HUES64 (cell line): Measurements from ENCODE around the gene HIBADH.
A peak's percentile ranks its signal among the peaks of the same experiment; 100 is the strongest.

ENCODE experiments used
- H3K27ac ChIP-seq: 2 replicates; pipeline ENCODE4 v1.7.0; 2013; ENCODE audit warnings: low read depth, low read length, inconsistent platforms
- H3K27me3 ChIP-seq: 2 replicates; pipeline ENCODE4 v1.6.1; 2013; ENCODE audit warnings: mild to moderate bottlenecking, low read length; ENCODE audit not compliant: insufficient read depth
- H3K36me3 ChIP-seq: 2 replicates; pipeline ENCODE4 v1.6.1; 2013; ENCODE audit warnings: mild to moderate bottlenecking, low read length; ENCODE audit not compliant: insufficient read depth
- H3K4me1 ChIP-seq: 2 replicates; pipeline ENCODE4 v1.6.1; 2013; ENCODE audit warnings: mild to moderate bottlenecking, low read length, moderate library complexity; ENCODE audit not compliant: insufficient read depth
- H3K4me3 ChIP-seq: 2 replicates; pipeline ENCODE4 v1.5.1; 2013; ENCODE audit warnings: mild to moderate bottlenecking, low read length, moderate library complexity
- H3K9ac ChIP-seq: 2 replicates; pipeline ENCODE4 v1.6.1; 2013; ENCODE audit warnings: mild to moderate bottlenecking, low read depth, low read length
- H3K9me3 ChIP-seq: 2 replicates; pipeline ENCODE4 v1.6.1; 2013; ENCODE audit warnings: low read depth, low read length; ENCODE audit not compliant: insufficient read depth
- WGBS: fragments of 150-250, 120-280 bp; methylation state at CpG from one replicate; pipeline ENCODE4 v1.1.7; 2013; ENCODE audit warnings: missing lambda C conversion rate; 5-methylcytosine and 5-hydroxymethylcytosine counted together

Gene HIBADH

GRCh38 chr7:27614095-27614494, 48.6 kb downstream of the HIBADH start:
- Histone ChIP-seq H3K9me3 (no peaks in the 10 kb centered on the region), H3K27me3 (no peaks in the 10 kb centered on the region), H3K36me3 (peaks cover 3% of the 10 kb centered on the region; the same call in 1 of the 2 replicates), H3K4me1 (peaks cover 3% of the 10 kb centered on the region; the same call in 1 of the 2 replicates), H3K27ac (no peak overlapping the region), H3K4me3 (no peak overlapping the region), H3K9ac (no peak overlapping the region)
- 90% methylated on average over 2 of the region's 2 CpGs for WGBS

GRCh38 chr7:27611059-27611458, 51.6 kb downstream of the HIBADH start:
- H3K27ac ChIP-seq = no peak overlapping the region
- H3K4me3 ChIP-seq = no peak overlapping the region
- no peaks in the 10 kb centered on the region for H3K27me3 ChIP-seq
- H3K36me3 ChIP-seq = no peaks in the 10 kb centered on the region; the same call in 1 of the 2 replicates
- no peak overlapping the region for H3K9ac ChIP-seq
- WGBS = 88% methylated on average over 3 of the region's 3 CpGs
- H3K4me1 ChIP-seq = peaks cover 23% of the 10 kb centered on the region
- no peaks in the 10 kb centered on the region for H3K9me3 ChIP-seq

GRCh38 chr7:27608776-27609495, 53.7 kb downstream of the HIBADH start:
- no peaks in the 10 kb centered on the region for H3K27me3 ChIP-seq
- H3K9me3 ChIP-seq = no peaks in the 10 kb centered on the region
- peaks cover 44% of the 10 kb centered on the region for H3K4me1 ChIP-seq
- H3K4me3 ChIP-seq = no peak overlapping the region
- 80% methylated on average over 1 of the region's 1 CpG for WGBS
- H3K9ac ChIP-seq = no peak overlapping the region
- H3K36me3 ChIP-seq = no peaks in the 10 kb centered on the region
- peak overlapping the region; percentile 41; the same call in 1 of the 2 replicates for H3K27ac ChIP-seq

- H3K36me3 ChIP-seq = no peaks in the 10 kb centered on the region
- peaks cover 60% of the 10 kb centered on the region for H3K4me1 ChIP-seq
- 96% methylated on average over 11 of the region's 11 CpGs for WGBS
- H3K9me3 ChIP-seq = no peaks in the 10 kb centered on the region
- H3K4me3 ChIP-seq = no peak overlapping the region
- no peak overlapping the region for H3K27ac ChIP-seq
- no peaks in the 10 kb centered on the region for H3K27me3 ChIP-seq
- H3K9ac ChIP-seq = no peak overlapping the region
Measured at GRCh38 chr7:27607210-27607606, 55.5 kb downstream of the HIBADH start.

- peaks cover 67% of the 10 kb centered on the region for H3K4me1 ChIP-seq
- H3K9me3 ChIP-seq = no peaks in the 10 kb centered on the region
- 81% methylated on average over 3 of the region's 4 CpGs for WGBS
- no peak overlapping the region for H3K9ac ChIP-seq
- H3K27ac ChIP-seq = peak overlapping the region; percentile 36; the same call in 1 of the 2 replicates
- H3K36me3 ChIP-seq = no peaks in the 10 kb centered on the region
- no peak overlapping the region for H3K4me3 ChIP-seq
- no peaks in the 10 kb centered on the region for H3K27me3 ChIP-seq
Measured at GRCh38 chr7:27606270-27607209, 56.1 kb downstream of the HIBADH start.

- peaks cover 74% of the 10 kb centered on the region for H3K4me1 ChIP-seq
Measured at GRCh38 chr7:27605689-27606269, 56.9 kb downstream of the HIBADH start.

GRCh38 chr7:27605283-27605682, 57.4 kb downstream of the HIBADH start:
- peak overlapping the region; percentile 90 for H3K27ac ChIP-seq

More at GRCh38 chr7:27605689-27606269, 56.9 kb downstream of the HIBADH start:
- WGBS = 63% methylated on average over 1 of the region's 2 CpGs
- no peaks in the 10 kb centered on the region for H3K36me3 ChIP-seq
- H3K9ac ChIP-seq = no peak overlapping the region
- H3K4me3 ChIP-seq = no peak overlapping the region
- H3K27me3 ChIP-seq = no peaks in the 10 kb centered on the region
- H3K9me3 ChIP-seq = no peaks in the 10 kb centered on the region
- H3K27ac ChIP-seq = no peak overlapping the region

GRCh38 chr7:27603813-27604212, 58.9 kb downstream of the HIBADH start:
- WGBS = 59% methylated on average over 2 of the region's 2 CpGs

More at GRCh38 chr7:27605283-27605682, 57.4 kb downstream of the HIBADH start:
- Histone ChIP-seq H3K4me1 (peaks cover 79% of the 10 kb centered on the region), H3K27me3 (no peaks in the 10 kb centered on the region), H3K4me3 (no peak overlapping the region), H3K9me3 (no peaks in the 10 kb centered on the region), H3K9ac (no peak overlapping the region), H3K36me3 (no peaks in the 10 kb centered on the region)
- no CpG with 5 or more reads among the region's 2 CpGs for WGBS

GRCh38 chr7:27602766-27603165, 59.9 kb downstream of the HIBADH start:
- Histone ChIP-seq H3K27ac (peak overlapping the region; percentile 90), H3K4me3 (peak overlapping the region; percentile 38), H3K9me3 (no peaks in the 10 kb centered on the region), H3K9ac (peak overlapping the region; percentile 34; the same call in 1 of the 2 replicates), H3K36me3 (no peaks in the 10 kb centered on the region), H3K4me1 (peaks cover 72% of the 10 kb centered on the region), H3K27me3 (no peaks in the 10 kb centered on the region)
- WGBS = 2% methylated on average over 4 of the region's 4 CpGs

More at GRCh38 chr7:27603813-27604212, 58.9 kb downstream of the HIBADH start:
- Histone ChIP-seq H3K27me3 (no peaks in the 10 kb centered on the region), H3K36me3 (no peaks in the 10 kb centered on the region), H3K4me1 (peaks cover 81% of the 10 kb centered on the region), H3K9ac (no peak overlapping the region), H3K27ac (peak overlapping the region; percentile 90; the same call in 1 of the 2 replicates), H3K4me3 (peak overlapping the region; percentile 38), H3K9me3 (no peaks in the 10 kb centered on the region)

- 100% methylated on average over 1 of the region's 2 CpGs for WGBS
- no peaks in the 10 kb centered on the region for H3K9me3 ChIP-seq
- no peak overlapping the region for H3K4me3 ChIP-seq
- no peaks in the 10 kb centered on the region for H3K27me3 ChIP-seq
- no peak overlapping the region for H3K9ac ChIP-seq
- peaks cover 63% of the 10 kb centered on the region for H3K4me1 ChIP-seq
- H3K36me3 ChIP-seq = no peaks in the 10 kb centered on the region
- peak overlapping the region; percentile 90 for H3K27ac ChIP-seq
Measured at GRCh38 chr7:27601217-27601616, 61.5 kb downstream of the HIBADH start.
